H1 (cell line): ENCODE results near the gene TSN. TPM values are rescaled to one million over a fixed set of nuclear protein-coding genes. Genes with fewer than 3 reads are reported as not detected.

Source experiments
- CTCF ChIA-PET: fragments of 300-600 bp; sonication (Branson Sonifier 250); formaldehyde crosslinking; loops from one replicate; lab custom pipeline; 2021; ENCODE audit not compliant: partially characterized antibody; lab: Charles Lee
- POLR2A ChIA-PET: fragments of 300-600 bp; sonication (Branson Sonifier 250); formaldehyde crosslinking; loops from one replicate; lab custom pipeline; 2021; ENCODE audit warnings: inconsistent platforms; ENCODE audit not compliant: partially characterized antibody; lab: Charles Lee
- DNase-seq, 2 experiments: peaks; one replicate each; pipeline versions ENCODE4 v3.0.0 to v3.0.0-alpha.2; 2010 to 2022; ENCODE audit warnings: low spot score in 2 of 2, low read depth in 1 of 2, mixed read lengths in 1 of 2
- FAIRE-seq: peaks from 2 replicates; lab custom pipeline; 2011; peaks lifted over from hg19 to GRCh38; lab: Jason Lieb, UNC
- H2AFZ ChIP-seq: 2 replicates; pipeline ENCODE4 v1.8.1; 2012; ENCODE audit warnings: low read length, inconsistent platforms
- H2AK5ac ChIP-seq: 2 replicates; pipeline ENCODE4 v1.6.1; 2013; ENCODE audit warnings: low read depth, low read length
- H2BK120ac ChIP-seq: replicated peaks from 2 replicates; pipeline ENCODE3; 2013; ENCODE audit warnings: low read depth, low read length, inconsistent platforms
- H2BK12ac ChIP-seq: 2 replicates; pipeline ENCODE4 v1.6.1; 2013; ENCODE audit warnings: low read depth, low read length
- H2BK15ac ChIP-seq: 2 replicates; pipeline ENCODE4 v1.6.1; 2013; ENCODE audit warnings: low read length
- H2BK20ac ChIP-seq: 2 replicates; pipeline ENCODE4 v1.6.1; 2013; ENCODE audit warnings: low read length
- H2BK5ac ChIP-seq: 2 replicates; pipeline ENCODE4 v1.6.1; 2013; ENCODE audit warnings: low read depth, low read length
- H3K14ac ChIP-seq: 2 replicates; pipeline ENCODE4 v1.6.1; 2013; ENCODE audit warnings: inconsistent platforms; ENCODE audit not compliant: insufficient read length
- H3K18ac ChIP-seq: 2 replicates; pipeline ENCODE4 v1.6.1; 2013; ENCODE audit warnings: low read length; ENCODE audit errors: extremely low read depth
- H3K23ac ChIP-seq: 2 replicates; pipeline ENCODE4 v1.6.1; 2013; ENCODE audit warnings: inconsistent platforms; ENCODE audit not compliant: insufficient read length
- H3K23me2 ChIP-seq: 2 replicates; pipeline ENCODE4 v1.6.1; 2013; ENCODE audit warnings: low read depth, low read length
- H3K27ac ChIP-seq: 2 replicates; pipeline ENCODE4 v1.6.1; 2011; ENCODE audit warnings: low read depth, low read length, inconsistent platforms
- H3K27me3 ChIP-seq, 4 experiments: replicated peaks in 1 of 4; 1 replicate in 1 of 4; 2 replicates in 3 of 4; pipeline versions ENCODE4 v1.6.1 to v1.8.1; 2011 to 2013; ENCODE audit warnings: low read length in 3 of 4, mild to moderate bottlenecking in 3 of 4, inconsistent platforms in 2 of 4, mixed read lengths in 2 of 4, moderate library complexity in 1 of 4; ENCODE audit not compliant: control insufficient read depth in 3 of 4, insufficient read depth in 3 of 4; ENCODE audit errors: extremely low read depth in 1 of 4
- H3K36me3 ChIP-seq, 4 experiments: 2 replicates each; pipeline versions ENCODE4 v1.6.1 to v1.8.1; 2011 to 2013; ENCODE audit warnings: mild to moderate bottlenecking in 4 of 4, low read length in 3 of 4, moderate library complexity in 2 of 4, control low read depth in 1 of 4, inconsistent platforms in 1 of 4; ENCODE audit not compliant: insufficient read depth in 4 of 4, control insufficient read depth in 2 of 4
- H3K4ac ChIP-seq: replicated peaks from 2 replicates; pipeline ENCODE3; 2013; ENCODE audit warnings: low read length, low read depth, mixed read lengths, inconsistent platforms; ENCODE audit not compliant: insufficient read length
- H3K4me1 ChIP-seq, 4 experiments: replicated peaks in 1 of 4; 1 replicate in 1 of 4; 2 replicates in 3 of 4; pipeline versions ENCODE4 v1.6.1 to v1.8.1; 2011 to 2013; ENCODE audit warnings: low read length in 3 of 4, inconsistent platforms in 2 of 4, mixed read lengths in 1 of 4; ENCODE audit not compliant: insufficient read depth in 4 of 4, control insufficient read depth in 3 of 4
- H3K4me2 ChIP-seq, 2 experiments: 2 replicates each; pipeline versions ENCODE4 v1.6.1 to v1.8.1; 2011 to 2013; ENCODE audit warnings: low read depth in 2 of 2, low read length in 2 of 2, control low read depth in 1 of 2, inconsistent platforms in 1 of 2, mild to moderate bottlenecking in 1 of 2; ENCODE audit not compliant: insufficient read depth in 1 of 2
- H3K4me3 ChIP-seq, 4 experiments: fragments of 200-600, 300-600 bp in 1 of 4; sonication (generic), shearing (Covaris generic), sonication (Bioruptor Twin) in 1 of 4; 2 replicates each; pipeline versions ENCODE4 v1.5.1 to v1.8.1; 2011 to 2016; ENCODE audit warnings: low read length in 4 of 4, low read depth in 3 of 4, control low read depth in 2 of 4, inconsistent platforms in 2 of 4, mild to moderate bottlenecking in 2 of 4, mixed read lengths in 1 of 4, moderate library complexity in 1 of 4; ENCODE audit not compliant: insufficient read depth in 2 of 4; ENCODE audit errors: extremely low read depth in 1 of 4
- H3K56ac ChIP-seq: replicated peaks from 2 replicates; pipeline ENCODE3; 2013; ENCODE audit warnings: low read depth, mild to moderate bottlenecking, mixed read lengths, low read length, inconsistent platforms; ENCODE audit not compliant: insufficient read length
- H3K79me1 ChIP-seq: 2 replicates; pipeline ENCODE4 v1.6.1; 2013; ENCODE audit warnings: low read depth, low read length, control low read depth
- H3K79me2 ChIP-seq, 2 experiments: 2 replicates each; pipeline versions ENCODE4 v1.6.1 to v1.8.1; 2012 to 2013; ENCODE audit warnings: low read length in 2 of 2, mild to moderate bottlenecking in 2 of 2, inconsistent platforms in 1 of 2; ENCODE audit not compliant: insufficient read depth in 2 of 2, control insufficient read depth in 1 of 2
- H3K9ac ChIP-seq, 4 experiments: replicated peaks in 1 of 4; 1 replicate in 1 of 4; 2 replicates in 3 of 4; pipeline versions ENCODE4 v1.6.1 to v1.8.1; 2011 to 2013; ENCODE audit warnings: low read depth in 3 of 4, low read length in 3 of 4, control low read depth in 2 of 4, mild to moderate bottlenecking in 2 of 4, moderate library complexity in 2 of 4, inconsistent platforms in 1 of 4; ENCODE audit errors: extremely low read depth in 1 of 4
- H3K9me3 ChIP-seq, 2 experiments: 2 replicates each; pipeline versions ENCODE4 v1.6.1 to v1.8.1; 2012 to 2013; ENCODE audit warnings: mild to moderate bottlenecking in 2 of 2, moderate library complexity in 2 of 2, control low read depth in 1 of 2, inconsistent platforms in 1 of 2, low read depth in 1 of 2, low read length in 1 of 2, mixed read lengths in 1 of 2; ENCODE audit not compliant: insufficient read depth in 2 of 2
- H4K20me1 ChIP-seq, 2 experiments: replicated peaks in 1 of 2; 2 replicates each; pipeline versions ENCODE3 to v1.8.1; 2011 to 2013; ENCODE audit warnings: inconsistent platforms in 2 of 2, low read length in 2 of 2, mild to moderate bottlenecking in 1 of 2; ENCODE audit not compliant: insufficient read depth in 2 of 2, control insufficient read depth in 1 of 2
- H4K5ac ChIP-seq: 2 replicates; pipeline ENCODE4 v1.6.1; 2013; ENCODE audit warnings: low read length, low read depth, mixed read lengths, inconsistent platforms; ENCODE audit not compliant: insufficient read length
- H4K8ac ChIP-seq: 2 replicates; pipeline ENCODE4 v1.8.0; 2013; ENCODE audit warnings: mild to moderate bottlenecking, moderate library complexity, low read length, inconsistent platforms; ENCODE audit not compliant: insufficient read depth; ENCODE audit errors: extremely low read depth
- H4K91ac ChIP-seq: replicated peaks from 2 replicates; pipeline ENCODE3; 2013; ENCODE audit warnings: low read length, mixed read lengths, inconsistent platforms; ENCODE audit not compliant: insufficient read length
- ASH2L ChIP-seq: fragments of 200-600, 300-600 bp; sonication (generic); IDR thresholded peaks from one replicate; pipeline ENCODE4 v1.7.1; 2017; ENCODE audit warnings: low read length
- WGBS, 2 experiments: shearing (Covaris generic) in 1 of 2; methylation state at CpG; one replicate each; pipeline versions ENCODE4 v1.1.6 to v1.1.7; 2013 to 2015; ENCODE audit warnings: low lambda C conversion rate in 2 of 2, mixed read lengths in 2 of 2, inconsistent platforms in 1 of 2, low coverage in 1 of 2, missing lambda C conversion rate in 1 of 2; ENCODE audit not compliant: insufficient replicate concordance in 2 of 2, insufficient coverage in 1 of 2, insufficient read length in 1 of 2; ENCODE audit errors: extremely low coverage in 1 of 2, missing lambda C conversion rate in 1 of 2; 5-methylcytosine and 5-hydroxymethylcytosine counted together
- polyA plus RNA-seq, 7 experiments: library from polyadenylated mRNA; depleted of rRNA in 3 of 7; stranded (reverse) in 5 of 7; unstranded in 2 of 7; fragments of >200 nt in 5 of 7; fragments of 200-250 nt in 2 of 7; gene quantifications; 1 replicate in 5 of 7; 2 replicates in 1 of 7; 4 replicates in 1 of 7; pipeline versions ENCODE4 v1.2.1 to v1.2.3, GENCODE V29; 2011 to 2013; ENCODE audit warnings: missing spikeins in 2 of 7, mixed read lengths in 2 of 7
- total RNA-seq: library from RNA; stranded (reverse); fragmentation: NEBNext Ultra II Directional; extraction: Animal tissue kit (Norgen Biotek cat#: 25700); gene quantifications from 2 replicates; pipeline ENCODE4 v1.2.1, GENCODE V29; 2021

TSN gene
- total and polyA plus RNA-seq, 2 of the 8 experiments (the other 6 are each of a cell fraction or from before 2014, with no cell fraction given): 44.4 to 96.1 TPM

GRCh38 chr2:121796239-121796638 is 40.8 kb downstream of the TSN start:
- H3K23ac ChIP-seq: no peak overlapping the region
- H3K27me3 ChIP-seq: no peaks in the 10 kb centered on the region
- no peak overlapping the region for H2BK15ac ChIP-seq
- ChIA-PET POLR2A (no interaction called here), CTCF (interaction anchor here (0.7 to 1.5 kb wide), 2 partner anchors 15 to 711 kb away, joined by 3 to 5 read pairs; no protein-coding TSS in a partner anchor)
- H4K8ac ChIP-seq: no peak overlapping the region
- no peaks in the 10 kb centered on the region for H3K9me3 ChIP-seq
- H4K20me1 ChIP-seq: no peaks in the 10 kb centered on the region
- H3K9ac ChIP-seq: no peak overlapping the region
- no peak overlapping the region for H2AFZ ChIP-seq
- H3K4me1 ChIP-seq: peaks cover 2 to 7% (median 6%) of the 10 kb centered on the region in 4 experiments; a peak in 6 of 7 replicates
- H4K91ac ChIP-seq: peak overlapping the region; percentile 92
- no peak overlapping the region for H3K14ac ChIP-seq
- no peaks in the 10 kb centered on the region for H3K36me3 ChIP-seq
- H3K18ac ChIP-seq: no peak overlapping the region
- H3K56ac ChIP-seq: no peak overlapping the region
- H2AK5ac ChIP-seq: peak overlapping the region; percentile 56; the same call in 1 of the 2 replicates
- no peak overlapping the region; the same call in 1 of the 2 replicates for H2BK20ac ChIP-seq
- no peak overlapping the region for H3K4me2 ChIP-seq
- no peaks in the 10 kb centered on the region for H3K79me1 ChIP-seq
- H3K4me3 ChIP-seq: no peak overlapping the region
- 89% methylated on average over 4 of the region's 4 CpGs; no CpG with 5 or more reads in 1 of the 2 experiments for WGBS, 2 experiments
- H3K4ac ChIP-seq: no peak overlapping the region
- no peak overlapping the region for H3K27ac ChIP-seq
- DNase-seq: no peak
- no peaks in the 10 kb centered on the region for H3K79me2 ChIP-seq
- H2BK5ac ChIP-seq: peak overlapping the region; percentile 26; the same call in 1 of the 2 replicates
- no peak overlapping the region for H4K5ac ChIP-seq
- peak overlapping the region; percentile 64; the same call in 1 of the 2 replicates for H2BK12ac ChIP-seq
- H3K23me2 ChIP-seq: no peaks in the 10 kb centered on the region
- no peak overlapping the region for H2BK120ac ChIP-seq
- no peak for FAIRE-seq
- no peak for TF ChIP-seq ASH2L
